K562 (cell line): Measurements from ENCODE around the gene TMEM50B. TPM values are rescaled to one million over a fixed set of nuclear protein-coding genes. Genes with fewer than 3 reads are reported as not detected.

Experiments
- BHLHE40 ChIP-seq: IDR thresholded peaks from 2 replicates; pipeline ENCODE4 v1.6.1; 2011; ENCODE audit warnings: low read length, improper control_type of control experiment
- E2F3 ChIP-seq: fragments of 250-450 bp; sonication (Bioruptor Pico); IDR thresholded peaks from 2 replicates; pipeline ENCODE4 v1.4.0; 2020; ENCODE audit warnings: mild to moderate bottlenecking
- E2F4 ChIP-seq: sonication (generic); formaldehyde crosslinking; IDR thresholded peaks from 2 replicates; pipeline ENCODE4 v1.8.0; 2022; ENCODE audit warnings: mild to moderate bottlenecking, low read depth, missing genetic modification reagents
- HCFC1 ChIP-seq: IDR thresholded peaks from 2 replicates; pipeline ENCODE4 v1.6.1; 2012; ENCODE audit warnings: low read depth, low read length, improper control_type of control experiment
- MAFG ChIP-seq: fragments of 450-650 bp; conservative IDR thresholded peaks from 2 replicates; pipeline ENCODE4 v1.6.1; 2016; ENCODE audit warnings: missing genetic modification characterization, missing compliant biosample characterization
- MCM7 ChIP-seq, 2 experiments: fragments of 450-650 bp; IDR thresholded peaks; 2 replicates each; pipeline ENCODE4 v1.6.1; 2016 to 2018
- NCOA2 ChIP-seq, 2 experiments: fragments of 450-650 bp; IDR thresholded peaks; 2 replicates each; pipeline ENCODE4 v1.6.1; 2018; ENCODE audit warnings: mild to moderate bottlenecking in 2 of 2, moderate library complexity in 1 of 2; ENCODE audit not compliant: partially characterized antibody in 2 of 2
- NFYB ChIP-seq: IDR thresholded peaks from 2 replicates; pipeline ENCODE4 v1.6.1; 2011; ENCODE audit warnings: mild to moderate bottlenecking, moderate library complexity; ENCODE audit not compliant: insufficient read length; ENCODE audit errors: extremely low read depth
- PHB ChIP-seq: fragments of 250-450 bp; sonication (Bioruptor Pico); IDR thresholded peaks from 2 replicates; pipeline ENCODE4 v1.5.0; 2021
- RERE ChIP-seq: sonication (generic); formaldehyde crosslinking; IDR thresholded peaks from 2 replicates; pipeline ENCODE4 v1.8.0; 2023; ENCODE audit warnings: missing genetic modification reagents, mild to moderate bottlenecking, borderline replicate concordance
- TFE3 ChIP-seq: fragments of 450-650 bp; formaldehyde crosslinking; IDR thresholded peaks from 2 replicates; pipeline ENCODE4 v1.4.0; 2020; ENCODE audit warnings: mild to moderate bottlenecking, mixed read lengths
- ZNF174 ChIP-seq: fragments of 250-450 bp; sonication (Bioruptor Pico); IDR thresholded peaks from 2 replicates; pipeline ENCODE4 v1.4.0; 2020; ENCODE audit warnings: mild to moderate bottlenecking
- ZNF584 ChIP-seq: fragments of 200-800 bp; sonication (Bioruptor generic); IDR thresholded peaks from 2 replicates; pipeline ENCODE4 v1.6.1; 2016; ENCODE audit warnings: low read depth, mild to moderate bottlenecking, missing genetic modification characterization, missing compliant biosample characterization
- polyA plus RNA-seq, 8 experiments: library from polyadenylated mRNA; depleted of rRNA in 4 of 8; stranded (reverse) in 5 of 8; unstranded in 3 of 8; fragments of >200 nt; fragmentation: Nextera tagmentation in 2 of 8; fragmentation: Illumina TruSeq in 1 of 8; extraction: Ambion mirVana in 2 of 8; extraction: Trizol in 1 of 8; gene quantifications; 2 replicates each; pipeline versions ENCODE4 v1.2.1 to v1.2.3, GENCODE V29; 2011 to 2014; ENCODE audit warnings: inconsistent platforms in 1 of 8, missing spikeins in 1 of 8
- total RNA-seq, 7 experiments: library from RNA; depleted of rRNA in 6 of 7; stranded (reverse); fragments of >200 nt in 6 of 7; fragmentation: Illumina TruSeq in 2 of 7; extraction: Trizol in 2 of 7; gene quantifications; 2 replicates each; pipeline versions ENCODE4 v1.2.1 to v1.2.3, GENCODE V29; 2011 to 2021; ENCODE audit warnings: low replicate concordance in 1 of 7

TMEM50B gene
- total and polyA plus RNA-seq, 9 of the 15 experiments (the other 6 are each of a cell fraction or from before 2014, with no cell fraction given): 20.5 to 64.6 (median 28.9) TPM

- TF ChIP-seq PHB (CRISPR knock-in tag) (no peak), NFYB (no peak), MCM7 (IDR thresholded peaks at IDR 0.05) (no peak), E2F3 (CRISPR knock-in tag) (no peak), HCFC1 (no peak), NCOA2 (IDR thresholded peaks at IDR 0.05; ENCODE audit: partially characterized antibody in 2 of 2) (no peak), MAFG (tag) (peak; percentile 95), BHLHE40 (no peak), ZNF174 (no peak), ZNF584 (no peak), E2F4 (CRISPR knock-in tag) (no peak), TFE3 (CRISPR knock-in tag) (no peak), RERE (CRISPR knock-in tag) (no peak)
These were observed 43.2 kb upstream of the TMEM50B start (continued) for GRCh38 chr21:33522953-33523349.
